ENCODE results near the gene S100A4. TPM values are rescaled to one million over a fixed set of nuclear protein-coding genes. Genes with fewer than 3 reads are reported as not detected.
"Not testable (repeated sequence)": the region's sequence is repeated elsewhere in the genome, so short reads cannot be mapped to it uniquely, and the experiment has no call there.

The S100A4 gene
- total and polyA plus RNA-seq, 5 donors = 95.9 to 329 (median 160) TPM

- intact Hi-C loops (cut with DNase I) = loop anchor here in 2 of 4 donors (2.0 to 5.0 kb wide), 2 partner anchors 34 to 38 kb away; partner anchors contain the start of gene S100A2 (in 1 of the 2)
- H3K4me1 ChIP-seq (ENCODE audit: control insufficient read depth, insufficient read depth, low read length) = no peaks in the 10 kb centered on the region
- 27% methylated on average over 34 of the region's 34 CpGs for WGBS
These were observed 12.6 kb downstream of the S100A4 start for GRCh38 chr1:153532769-153533599.

GRCh38 chr1:153532181-153532580 is 13.4 kb downstream of the S100A4 start:
- Histone ChIP-seq H3K27me3 (ENCODE audit: control insufficient read depth, insufficient read depth) (no peaks in the 10 kb centered on the region), H3K27ac (ENCODE audit: low read length) (peak overlapping the region; percentile 3), H3K9me3 (ENCODE audit: control insufficient read depth, low read length) (no peaks in the 10 kb centered on the region), H3K4me3 (ENCODE audit: low read length) (no peak overlapping the region), H3K4me1 (ENCODE audit: control insufficient read depth, insufficient read depth, low read length) (no peaks in the 10 kb centered on the region)
- ATAC-seq (no peak), DNase-seq (no peak)
- intact Hi-C loops (cut with DNase I) = loop anchor here in 2 of 4 donors (2.0 to 5.0 kb wide), 2 partner anchors 35 to 39 kb away; partner anchors contain the start of gene S100A2 (in 1 of the 2)
- 80% methylated on average over 2 of the region's 2 CpGs for WGBS

More at GRCh38 chr1:153532769-153533599, 12.6 kb downstream of the S100A4 start:
- no peaks in the 10 kb centered on the region for H3K27me3 ChIP-seq (ENCODE audit: control insufficient read depth, insufficient read depth)
- peak; percentile 87 to 96 (median 94) for DNase-seq
- H3K27ac ChIP-seq (ENCODE audit: low read length) = peak overlapping the region; percentile 61
- ATAC-seq = peak; percentile 65 to 73
- H3K9me3 ChIP-seq (ENCODE audit: control insufficient read depth, low read length) = no peaks in the 10 kb centered on the region
- peak overlapping the region; percentile 73 for H3K4me3 ChIP-seq (ENCODE audit: low read length)

DNA sequence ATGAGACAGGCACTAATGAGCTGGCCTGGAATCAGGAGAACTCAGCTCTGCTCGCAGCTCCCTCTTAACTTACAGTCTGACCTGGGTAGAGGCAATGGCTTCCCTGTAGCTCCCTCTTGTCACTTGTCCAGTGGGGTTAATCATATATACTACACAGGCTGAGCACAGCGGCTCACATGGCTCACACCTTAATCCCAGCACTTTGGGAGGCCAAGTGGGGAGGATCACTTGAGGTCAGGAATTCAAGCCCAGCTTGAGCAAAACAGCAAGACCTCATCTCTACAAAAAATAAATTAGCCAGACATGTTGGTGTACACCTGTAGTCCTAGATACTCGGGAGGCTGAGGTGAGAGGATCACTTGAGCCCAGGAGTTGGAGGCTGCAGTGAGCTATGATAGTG is 14.0 kb downstream of the S100A4 start:
- intact Hi-C loops (cut with DNase I) = loop anchor here in 2 of 4 donors (2.0 to 5.0 kb wide), 2 partner anchors 36 to 39 kb away; partner anchors contain the start of gene S100A2 (in 1 of the 2)
- no peak overlapping the region for H3K4me3 ChIP-seq (ENCODE audit: low read length)
- H3K4me1 ChIP-seq (ENCODE audit: control insufficient read depth, insufficient read depth, low read length) = no peaks in the 10 kb centered on the region

GRCh38 chr1:153527683-153528040 is 17.9 kb downstream of the S100A4 start:
- Histone ChIP-seq H3K4me3 (ENCODE audit: low read length) (no peak overlapping the region), H3K4me1 (ENCODE audit: control insufficient read depth, insufficient read depth, low read length) (peaks cover 4% of the 10 kb centered on the region), H3K27me3 (ENCODE audit: control insufficient read depth, insufficient read depth) (no peaks in the 10 kb centered on the region), H3K27ac (ENCODE audit: low read length) (no peak overlapping the region), H3K9me3 (ENCODE audit: control insufficient read depth, low read length) (no peaks in the 10 kb centered on the region)
- intact Hi-C loops (cut with DNase I) = no loop called here
- DNase-seq (no peak), ATAC-seq (no peak)
- WGBS = 84% methylated on average over 5 of the region's 5 CpGs

More for the DNA sequence above, 14.0 kb downstream of the S100A4 start:
- ATAC-seq = no peak
- no peaks in the 10 kb centered on the region for H3K9me3 ChIP-seq (ENCODE audit: control insufficient read depth, low read length)
- DNase-seq = no peak
- H3K27ac ChIP-seq (ENCODE audit: low read length) = no peak overlapping the region
- no peaks in the 10 kb centered on the region for H3K27me3 ChIP-seq (ENCODE audit: control insufficient read depth, insufficient read depth)
- 93% methylated on average over 3 of the region's 3 CpGs for WGBS

DNA sequence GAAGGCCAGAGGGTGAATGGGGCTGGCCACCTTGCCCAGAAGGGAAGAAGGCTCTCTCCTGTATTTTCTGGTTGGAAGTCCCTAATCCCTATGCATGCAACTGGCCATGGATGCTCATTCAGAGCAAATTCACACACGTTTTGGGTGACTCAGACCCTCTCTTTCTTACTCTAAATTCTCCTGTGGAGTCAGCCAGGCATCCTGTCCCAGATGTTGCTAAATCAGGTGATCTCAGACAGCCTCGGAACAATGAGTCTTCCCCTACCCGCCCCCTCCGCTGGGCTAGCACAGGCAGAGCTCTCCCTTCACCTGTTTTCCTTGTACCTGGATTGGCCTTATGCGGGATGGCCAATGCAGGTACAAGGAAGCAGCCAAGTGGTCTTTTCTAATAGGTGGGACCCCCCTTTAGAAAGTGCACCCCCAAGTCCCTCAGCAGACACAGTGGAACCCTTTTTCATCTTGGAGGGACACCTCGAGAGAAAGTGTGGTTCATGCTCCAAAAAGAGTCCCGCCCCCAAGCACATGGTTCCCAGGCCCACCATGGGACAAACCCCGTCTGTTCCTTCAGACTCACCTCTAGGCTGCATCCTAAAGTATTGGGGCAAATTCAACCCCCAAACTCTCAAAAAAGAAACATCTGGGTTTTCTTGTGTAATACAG is 18.5 kb downstream of the S100A4 start:
- Histone ChIP-seq H3K27me3 (ENCODE audit: control insufficient read depth, insufficient read depth) (no peaks in the 10 kb centered on the region), H3K4me1 (ENCODE audit: control insufficient read depth, insufficient read depth, low read length) (peaks cover 4% of the 10 kb centered on the region), H3K4me3 (ENCODE audit: low read length) (no peak overlapping the region), H3K9me3 (ENCODE audit: control insufficient read depth, low read length) (no peaks in the 10 kb centered on the region), H3K27ac (ENCODE audit: low read length) (no peak overlapping the region)
- WGBS = 90% methylated on average over 8 of the region's 8 CpGs
- intact Hi-C loops (cut with DNase I) = no loop called here
- no peak for DNase-seq
- peak in 1 of 2 donors; percentile 15 for ATAC-seq

GRCh38 chr1:153526132-153526543 is 19.5 kb downstream of the S100A4 start:
- no peak overlapping the region for H3K27ac ChIP-seq (ENCODE audit: low read length)
- ATAC-seq = peak; percentile 38 to 54
- WGBS = 29% methylated on average over 8 of the region's 8 CpGs
- H3K4me3 ChIP-seq (ENCODE audit: low read length) = no peak overlapping the region
- peak in 1 of 3 donors; percentile 58 for DNase-seq
- intact Hi-C loops (cut with DNase I) = no loop called here
- H3K4me1 ChIP-seq (ENCODE audit: control insufficient read depth, insufficient read depth, low read length) = peaks cover 4% of the 10 kb centered on the region
- no peaks in the 10 kb centered on the region for H3K9me3 ChIP-seq (ENCODE audit: control insufficient read depth, low read length)
- no peaks in the 10 kb centered on the region for H3K27me3 ChIP-seq (ENCODE audit: control insufficient read depth, insufficient read depth)

DNA sequence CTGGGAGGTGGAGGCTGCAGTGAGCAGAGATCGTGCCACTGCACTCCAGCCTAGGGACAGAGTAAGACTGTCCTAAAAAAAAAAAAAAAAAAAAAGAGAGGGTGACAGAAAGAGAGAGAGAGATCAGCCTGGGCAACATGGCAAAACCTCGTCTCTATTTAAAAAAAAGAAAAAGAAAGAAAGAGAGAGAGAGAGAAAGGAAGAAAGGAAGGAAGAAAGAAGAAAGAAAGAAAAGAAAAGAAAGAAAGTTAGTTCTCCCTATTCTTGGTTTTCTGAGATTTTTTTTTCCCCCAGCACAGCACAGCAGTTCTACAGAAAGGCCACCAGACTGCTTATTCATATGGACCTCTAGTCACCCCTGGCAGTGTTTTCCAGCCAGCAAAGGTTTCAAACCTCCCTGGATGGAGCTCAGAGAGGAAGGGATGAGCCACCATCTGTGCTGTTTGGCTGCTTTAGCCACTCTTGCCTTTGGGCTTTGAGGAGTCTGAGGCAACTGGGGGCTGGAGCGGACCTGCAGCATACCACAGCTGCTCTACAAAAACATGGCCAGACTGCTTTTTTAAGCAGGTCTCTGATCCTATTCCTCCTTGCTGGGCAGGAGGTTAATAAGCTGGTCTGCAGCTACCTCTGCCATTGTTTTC is 20.4 kb downstream of the S100A4 start:
- Histone ChIP-seq H3K27me3 (ENCODE audit: control insufficient read depth, insufficient read depth) (no peaks in the 10 kb centered on the region), H3K4me3 (ENCODE audit: low read length) (no peak overlapping the region), H3K4me1 (ENCODE audit: control insufficient read depth, insufficient read depth, low read length) (peaks cover 4% of the 10 kb centered on the region), H3K9me3 (ENCODE audit: control insufficient read depth, low read length) (no peaks in the 10 kb centered on the region), H3K27ac (ENCODE audit: low read length) (no peak overlapping the region)
- no peak for DNase-seq
- intact Hi-C loops (cut with DNase I) = no loop called here
- 52% methylated on average over 3 of the region's 3 CpGs for WGBS
- ATAC-seq = peak in 1 of 2 donors; percentile 53

GRCh38 chr1:153522353-153523048 is 23.1 kb downstream of the S100A4 start:
- intact Hi-C loops (cut with DNase I); DNase-seq; ATAC-seq; H3K27ac ChIP-seq (ENCODE audit: low read length); H3K4me1 ChIP-seq (ENCODE audit: control insufficient read depth, insufficient read depth, low read length); H3K9me3 ChIP-seq (ENCODE audit: control insufficient read depth, low read length); H3K27me3 ChIP-seq (ENCODE audit: control insufficient read depth, insufficient read depth); H3K4me3 ChIP-seq (ENCODE audit: low read length): not testable (repeated sequence)
- 74% methylated on average over 14 of the region's 14 CpGs for WGBS

DNA sequence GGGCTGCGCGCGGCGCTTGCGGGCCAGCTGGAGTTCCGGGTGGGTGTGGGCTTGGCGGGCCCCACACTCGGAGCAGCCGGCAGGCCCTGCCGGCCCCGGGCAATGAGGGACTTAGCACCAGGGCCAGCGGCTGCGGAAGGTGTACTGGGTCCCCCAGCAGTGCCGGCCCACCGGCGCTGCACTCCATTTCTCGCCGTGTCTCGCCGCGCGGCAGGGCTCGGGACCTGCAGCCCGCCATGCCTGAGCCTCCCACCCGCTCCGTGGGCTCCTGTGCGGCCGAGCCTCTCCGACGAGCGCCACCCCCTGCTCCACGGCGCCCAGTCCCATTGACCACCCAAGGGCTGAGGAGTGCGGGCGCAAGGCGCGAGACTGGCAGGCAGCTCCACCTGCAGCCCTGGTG is 23.8 kb downstream of the S100A4 start:
- H3K4me1 ChIP-seq (ENCODE audit: control insufficient read depth, insufficient read depth, low read length); intact Hi-C loops (cut with DNase I); H3K4me3 ChIP-seq (ENCODE audit: low read length); H3K27me3 ChIP-seq (ENCODE audit: control insufficient read depth, insufficient read depth); DNase-seq; H3K9me3 ChIP-seq (ENCODE audit: control insufficient read depth, low read length); H3K27ac ChIP-seq (ENCODE audit: low read length); ATAC-seq: not testable (repeated sequence)
- WGBS = 96% methylated on average over 37 of the region's 37 CpGs

DNA sequence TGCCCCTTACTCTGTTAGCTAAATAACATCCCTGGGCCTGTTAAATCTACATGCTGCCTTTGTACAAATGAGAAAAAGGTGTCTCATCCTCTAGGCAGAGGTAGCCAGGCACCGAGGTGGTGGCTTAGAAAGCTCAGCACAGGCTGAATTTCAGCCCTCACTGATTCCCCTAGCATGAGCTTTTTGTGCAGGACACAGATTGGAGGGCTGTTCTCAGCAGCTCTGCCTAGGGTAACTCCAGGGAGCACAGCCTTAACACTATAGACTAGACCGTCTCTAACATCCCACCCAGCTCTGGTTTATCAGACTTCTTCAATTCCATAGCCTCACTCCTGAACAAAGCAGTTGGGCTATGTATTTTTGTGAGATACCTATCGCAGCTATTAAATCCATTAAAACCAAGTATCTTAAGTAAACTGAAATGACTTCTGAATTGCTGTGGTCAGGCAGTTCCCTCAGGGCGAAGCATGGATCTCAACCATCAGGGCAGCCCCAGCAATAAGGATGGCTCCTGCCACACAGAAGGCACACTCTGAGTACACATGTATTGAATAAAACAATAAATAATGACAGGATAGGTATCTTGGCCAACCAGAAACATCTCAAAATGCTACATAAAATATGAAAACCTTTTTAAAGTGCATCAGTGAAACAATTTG is 24.7 kb downstream of the S100A4 start:
- Histone ChIP-seq H3K27me3 (ENCODE audit: control insufficient read depth, insufficient read depth) (no peaks in the 10 kb centered on the region), H3K9me3 (ENCODE audit: control insufficient read depth, low read length) (no peaks in the 10 kb centered on the region), H3K4me3 (ENCODE audit: low read length) (no peak overlapping the region), H3K4me1 (ENCODE audit: control insufficient read depth, insufficient read depth, low read length) (peaks cover 2% of the 10 kb centered on the region), H3K27ac (ENCODE audit: low read length) (no peak overlapping the region)
- intact Hi-C loops (cut with DNase I) = no loop called here
- ATAC-seq (no peak), DNase-seq (no peak)
- WGBS = 92% methylated on average over 4 of the region's 4 CpGs
